A549 (cell line): ENCODE results near the gene SEPTIN10. TPM values are rescaled to one million over a fixed set of nuclear protein-coding genes. Genes with fewer than 3 reads are reported as not detected.

Source experiments
- ATAC-seq, 2 experiments: fragments of 200-7000 bp in 1 of 2; fragments of >200 bp in 1 of 2; cut with Nextera tagmentation in 1 of 2; cut with Tn5 transposase in 1 of 2; 3 replicates each; pipeline versions ENCODE4 v1.8.0 to v1.9.1; 2018 to 2020; ENCODE audit warnings: mild to moderate bottlenecking in 1 of 2, moderate library complexity in 1 of 2
- CTCF ChIA-PET: fragments of 300-600 bp; sonication (Branson Sonifier 250); formaldehyde crosslinking; extraction: SDS; loops from one replicate; lab custom pipeline; 2021; ENCODE audit warnings: antibody characterized with exemption, inconsistent platforms; lab: Yijun Ruan, JAX
- POLR2A ChIA-PET: fragments of 350-600 bp; formaldehyde crosslinking; extraction: SDS; loops from one replicate; lab custom pipeline; 2021; ENCODE audit warnings: antibody characterized with exemption, inconsistent platforms; lab: Yijun Ruan, JAX
- DNase-seq, 2 experiments: peaks; one replicate each; pipeline versions ENCODE4 v3.0.0 to v3.0.0-alpha.2; 2011 to 2016; ENCODE audit warnings: low read depth in 1 of 2, low spot score in 1 of 2
- FAIRE-seq: peaks from 2 replicates; lab custom pipeline; 2011; peaks lifted over from hg19 to GRCh38; lab: Jason Lieb, UNC
- H3K27ac ChIP-seq, 2 experiments: fragments of >200 bp; sonication (Bioruptor Twin); formaldehyde crosslinking; 3 replicates each; pipeline ENCODE4 v1.5.1; 2016 to 2017
- H3K4me1 ChIP-seq: fragments of >200 bp; sonication (Bioruptor Twin); formaldehyde crosslinking; 3 replicates; pipeline ENCODE4 v1.6.1; 2016
- H3K4me2 ChIP-seq: fragments of >200 bp; sonication (Bioruptor Twin); formaldehyde crosslinking; 3 replicates; pipeline ENCODE4 v1.6.1; 2016
- H3K4me3 ChIP-seq: fragments of >200 bp; sonication (Bioruptor Twin); formaldehyde crosslinking; 3 replicates; pipeline ENCODE4 v1.5.1; 2016
- H3K9me3 ChIP-seq: fragments of >200 bp; sonication (Bioruptor Twin); formaldehyde crosslinking; 3 replicates; pipeline ENCODE4 v1.6.1; 2016
- BHLHE40 ChIP-seq: IDR thresholded peaks from 2 replicates; pipeline ENCODE4 v1.6.1; 2012; ENCODE audit warnings: low read depth, low read length, inconsistent platforms
- CHD2 ChIP-seq: fragments of 150-350 bp; IDR thresholded peaks from 2 replicates; pipeline ENCODE4 v1.6.1; 2014; ENCODE audit warnings: low read length; ENCODE audit not compliant: partially characterized antibody
- CTCF ChIP-seq: fragments of >200 bp; sonication (Bioruptor Twin); formaldehyde crosslinking; IDR thresholded peaks from 3 replicates; pipeline ENCODE4 v1.5.1; 2016
- EHMT2 ChIP-seq: fragments of 200-600 bp; sonication (generic); IDR thresholded peaks from 2 replicates; pipeline ENCODE4 v1.6.1; 2016; ENCODE audit warnings: antibody characterized with exemption, low read depth, mild to moderate bottlenecking, moderate library complexity
- ESRRA ChIP-seq: fragments of 150-350 bp; IDR thresholded peaks from 2 replicates; pipeline ENCODE4 v1.6.1; 2014; ENCODE audit warnings: mild to moderate bottlenecking, low read length, borderline replicate concordance
- HDAC2 ChIP-seq: fragments of 200-600 bp; sonication (generic); IDR thresholded peaks from 2 replicates; pipeline ENCODE4 v1.6.1; 2016
- HES2 ChIP-seq: fragments of >200 bp; sonication (Bioruptor Twin); formaldehyde crosslinking; IDR thresholded peaks from 2 replicates; pipeline ENCODE4 v1.6.1; 2016
- HEYL ChIP-seq: fragments of 250-450 bp; sonication (Bioruptor Pico); IDR thresholded peaks from 2 replicates; pipeline ENCODE4 v1.8.0; 2021; ENCODE audit warnings: mild to moderate bottlenecking, moderate library complexity
- HOXA7 ChIP-seq: fragments of 250-450 bp; sonication (Bioruptor Pico); IDR thresholded peaks from 2 replicates; pipeline ENCODE4 v1.5.0; 2020; ENCODE audit warnings: mild to moderate bottlenecking, moderate library complexity
- HOXB5 ChIP-seq: fragments of 250-450 bp; sonication (Bioruptor Pico); IDR thresholded peaks from 2 replicates; pipeline ENCODE4 v1.5.0; 2020; ENCODE audit warnings: mild to moderate bottlenecking, moderate library complexity
- JUN ChIP-seq, 2 experiments: fragments of >200 bp; sonication (Bioruptor Twin); formaldehyde crosslinking; IDR thresholded peaks; 2 replicates in 1 of 2; 3 replicates in 1 of 2; pipeline ENCODE4 v1.6.1; 2016 to 2017
- JUNB ChIP-seq: fragments of >200 bp; sonication (Bioruptor Twin); formaldehyde crosslinking; IDR thresholded peaks from 2 replicates; pipeline ENCODE4 v1.6.1; 2016
- KDM1A ChIP-seq: fragments of 200-600 bp; sonication (generic); IDR thresholded peaks from 2 replicates; pipeline ENCODE4 v1.6.1; 2016; ENCODE audit warnings: low read depth, mild to moderate bottlenecking
- MAZ ChIP-seq: fragments of 150-350 bp; IDR thresholded peaks from 2 replicates; pipeline ENCODE4 v1.6.1; 2014; ENCODE audit warnings: antibody characterized with exemption, low read depth, low read length, borderline replicate concordance
- NPAS2 ChIP-seq: fragments of 250-450 bp; sonication (Bioruptor Pico); IDR thresholded peaks from 2 replicates; pipeline ENCODE4 v1.8.0; 2022; ENCODE audit warnings: mild to moderate bottlenecking, moderate library complexity, borderline replicate concordance
- NR3C1 ChIP-seq: fragments of >200 bp; sonication (Bioruptor Twin); formaldehyde crosslinking; IDR thresholded peaks from 3 replicates; pipeline ENCODE4 v1.6.1; 2017
- POLR2A ChIP-seq: IDR thresholded peaks from 2 replicates; pipeline ENCODE4 v1.6.1; 2012; ENCODE audit warnings: mild to moderate bottlenecking, low read length
- POLR2AphosphoS2 ChIP-seq: conservative IDR thresholded peaks from 2 replicates; pipeline ENCODE4 v1.6.1; 2012; ENCODE audit warnings: low read length, improper control_type of control experiment, inconsistent platforms
- RAD21 ChIP-seq, 2 experiments: fragments of >200 bp in 1 of 2; sonication (Bioruptor Twin) in 1 of 2; formaldehyde crosslinking in 1 of 2; IDR thresholded peaks in 1 of 2; conservative IDR thresholded peaks in 1 of 2; 2 replicates in 1 of 2; 3 replicates in 1 of 2; pipeline ENCODE4 v1.6.1; 2012 to 2018; ENCODE audit warnings: inconsistent platforms in 1 of 2
- RARB ChIP-seq: fragments of 250-450 bp; sonication (Bioruptor Pico); IDR thresholded peaks from 2 replicates; pipeline ENCODE4 v1.8.0; 2021; ENCODE audit warnings: mild to moderate bottlenecking, moderate library complexity
- REST ChIP-seq: fragments of 200-600 bp; sonication (generic); IDR thresholded peaks from 2 replicates; pipeline ENCODE4 v1.6.1; 2016; ENCODE audit warnings: antibody characterized with exemption, mild to moderate bottlenecking, moderate library complexity
- RFX5 ChIP-seq: fragments of 450-650 bp; IDR thresholded peaks from 2 replicates; pipeline ENCODE4 v1.7.1; 2014; ENCODE audit warnings: antibody characterized with exemption, mild to moderate bottlenecking, moderate library complexity
- SMC3 ChIP-seq: fragments of >200 bp; sonication (Bioruptor Twin); formaldehyde crosslinking; IDR thresholded peaks from 3 replicates; pipeline ENCODE4 v1.6.1; 2018; ENCODE audit warnings: inconsistent platforms
- SREBF2 ChIP-seq: fragments of 450-650 bp; IDR thresholded peaks from 2 replicates; pipeline ENCODE4 v1.6.1; 2014; ENCODE audit warnings: mild to moderate bottlenecking, moderate library complexity
- TFCP2L1 ChIP-seq: fragments of 250-450 bp; sonication (Bioruptor Pico); IDR thresholded peaks from 2 replicates; pipeline ENCODE4 v1.5.0; 2021; ENCODE audit warnings: mild to moderate bottlenecking
- TP53 ChIP-seq: fragments of 250-450 bp; sonication (Bioruptor Pico); IDR thresholded peaks from 2 replicates; pipeline ENCODE4 v1.5.0; 2021; ENCODE audit warnings: mild to moderate bottlenecking, moderate library complexity
- ZFP36 ChIP-seq: fragments of 450-650 bp; IDR thresholded peaks from 2 replicates; pipeline ENCODE4 v1.6.1; 2014; ENCODE audit warnings: borderline replicate concordance; ENCODE audit not compliant: partially characterized antibody
- ZNF302 ChIP-seq: fragments of 250-450 bp; sonication (Bioruptor Pico); IDR thresholded peaks from 2 replicates; pipeline ENCODE4 v1.9.0; 2021; ENCODE audit warnings: inconsistent platforms, mild to moderate bottlenecking, moderate library complexity
- ZSCAN20 ChIP-seq: fragments of 250-450 bp; sonication (Bioruptor Pico); IDR thresholded peaks from 2 replicates; pipeline ENCODE4 v1.8.0; 2022; ENCODE audit warnings: mild to moderate bottlenecking, moderate library complexity
- WGBS: methylation state at CpG from one replicate; pipeline ENCODE4 v1.1.6; 2017; ENCODE audit errors: missing lambda C conversion rate; 5-methylcytosine and 5-hydroxymethylcytosine counted together
- polyA minus RNA-seq: library from RNA; depleted of rRNA, polyadenylated mRNA; stranded (reverse); fragments of >200 nt; gene quantifications from 2 replicates; pipeline ENCODE4 v1.2.3, GENCODE V29; 2011; rRNA and poly(A)+ RNA removed
- polyA plus RNA-seq, 4 experiments: library from polyadenylated mRNA; depleted of rRNA in 3 of 4; stranded (reverse); fragments of >200 nt; fragmentation: RNase III in 1 of 4; extraction: RNeasy Plus Mini Kit Qiagen cat#74134 plus additional on column Dnase treatment in 1 of 4; gene quantifications; 2 replicates in 3 of 4; 3 replicates in 1 of 4; pipeline ENCODE4 v1.2.3, GENCODE V29; 2011 to 2017
- TF ChIP-seq, protein P1 (sequence below): IDR thresholded peaks from 2 replicates; pipeline ENCODE4 v1.6.1; 2012; ENCODE audit warnings: low read depth, borderline replicate concordance
- TF ChIP-seq, protein P2 (sequence below): fragments of >200 bp; sonication (Bioruptor Twin); formaldehyde crosslinking; IDR thresholded peaks from 3 replicates; pipeline ENCODE4 v1.6.1; 2016
- TF ChIP-seq, protein P3 (sequence below): IDR thresholded peaks from 2 replicates; pipeline ENCODE4 v1.6.1; 2012

The SEPTIN10 gene
- polyA plus RNA-seq (2011; rRNA removed): 76.9 and 87.6 TPM in 2 replicates
- 23.1 and 28.0 TPM in 2 replicates for polyA plus RNA-seq (2012; cell fraction: cytosol; rRNA removed)
- polyA plus RNA-seq (2012; cell fraction: nucleus; rRNA removed): 10.3 and 12.1 TPM in 2 replicates
- 84.8 to 95.0 TPM (median 93.1 TPM) in 3 replicates for polyA plus RNA-seq (2017; fragmentation: RNase III; extraction: RNeasy Plus Mini Kit Qiagen cat#74134 plus additional on column Dnase treatment)
- 46.9 and 49.9 TPM in 2 replicates for polyA minus RNA-seq

GRCh38 chr2:109613922-109614714 lies at the start of gene SEPTIN10, which contains the start of gene SOWAHC:
SEPTIN10 (minus strand) TSS chr2:109613966; CDS start chr2:109613827, 139 bp downstream.
SOWAHC (plus strand) TSS chr2:109614364; CDS start chr2:109614490, 126 bp downstream.
- H3K27ac ChIP-seq: peak within 1 kb of the TSS; percentile 92 to 99
- ChIA-PET POLR2A (interaction anchor here (0.6 to 1.6 kb wide), 14 partner anchors 9 to 510 kb away, joined by 3 to 8 read pairs (median 4); no protein-coding TSS in a partner anchor), CTCF (interaction anchor here (0.5 to 4.9 kb wide), 6 partner anchors 16 to 122 kb away, joined by 3 to 37 read pairs (median 4); no protein-coding TSS in a partner anchor)
- WGBS: no CpG with 5 or more reads among the region's 104 CpGs
- H3K9me3 ChIP-seq: no peaks in the 10 kb centered on the region
- peaks cover 47% of the 10 kb centered on the region; the same call in 2 of the 3 replicates for H3K4me1 ChIP-seq
- H3K4me2 ChIP-seq: peak within 1 kb of the TSS; percentile 81
- FAIRE-seq: no peak
- DNase-seq: peak; percentile 63 to 99
- peak; percentile 90 to 95 for ATAC-seq
- peak within 1 kb of the TSS; percentile 69 for H3K4me3 ChIP-seq
- no peak for TF ChIP-seq NPAS2
- TF ChIP-seq MAZ: no peak
- no peak for TF ChIP-seq EHMT2
- no peak for TF ChIP-seq HDAC2
- TF ChIP-seq ESRRA: no peak
- no peak for TF ChIP-seq NR3C1
- TF ChIP-seq HES2: no peak
- no peak for TF ChIP-seq RARB (CRISPR knock-in tag)
- no peak for TF ChIP-seq TFCP2L1
- TF ChIP-seq, protein P1, sequence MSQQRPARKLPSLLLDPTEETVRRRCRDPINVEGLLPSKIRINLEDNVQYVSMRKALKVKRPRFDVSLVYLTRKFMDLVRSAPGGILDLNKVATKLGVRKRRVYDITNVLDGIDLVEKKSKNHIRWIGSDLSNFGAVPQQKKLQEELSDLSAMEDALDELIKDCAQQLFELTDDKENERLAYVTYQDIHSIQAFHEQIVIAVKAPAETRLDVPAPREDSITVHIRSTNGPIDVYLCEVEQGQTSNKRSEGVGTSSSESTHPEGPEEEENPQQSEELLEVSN: peak; percentile 80
- no peak for TF ChIP-seq ZFP36
- TF ChIP-seq CTCF: no peak
- peak in 1 of 2 experiments; percentile 82; a peak in 2 of 5 replicates for TF ChIP-seq JUN (IDR thresholded peaks at IDR 0.05)
- TF ChIP-seq HOXA7: no peak
- peak; percentile 89 for TF ChIP-seq POLR2A
- TF ChIP-seq REST: peak; percentile 89
- 0 out of 5 replicates have a peak, but pooled peaks of 1 of the 2 experiments have one; percentile 18 for TF ChIP-seq RAD21 (conservative IDR thresholded peaks at IDR 0.05 in 1 of 2, IDR thresholded peaks at IDR 0.05 in 1 of 2)
- no peak for TF ChIP-seq BHLHE40
- TF ChIP-seq POLR2AphosphoS2: no peak
- no peak for TF ChIP-seq HEYL (CRISPR knock-in tag)
- TF ChIP-seq HOXB5 (CRISPR knock-in tag): no peak
- TF ChIP-seq JUNB: no peak
- TF ChIP-seq KDM1A: no peak
- TF ChIP-seq SREBF2: no peak
- no peak for TF ChIP-seq RFX5
- no peak for TF ChIP-seq ZSCAN20 (CRISPR knock-in tag)
- TF ChIP-seq, protein P2, sequence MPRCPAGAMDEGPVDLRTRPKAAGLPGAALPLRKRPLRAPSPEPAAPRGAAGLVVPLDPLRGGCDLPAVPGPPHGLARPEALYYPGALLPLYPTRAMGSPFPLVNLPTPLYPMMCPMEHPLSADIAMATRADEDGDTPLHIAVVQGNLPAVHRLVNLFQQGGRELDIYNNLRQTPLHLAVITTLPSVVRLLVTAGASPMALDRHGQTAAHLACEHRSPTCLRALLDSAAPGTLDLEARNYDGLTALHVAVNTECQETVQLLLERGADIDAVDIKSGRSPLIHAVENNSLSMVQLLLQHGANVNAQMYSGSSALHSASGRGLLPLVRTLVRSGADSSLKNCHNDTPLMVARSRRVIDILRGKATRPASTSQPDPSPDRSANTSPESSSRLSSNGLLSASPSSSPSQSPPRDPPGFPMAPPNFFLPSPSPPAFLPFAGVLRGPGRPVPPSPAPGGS: peak; percentile 72
- TF ChIP-seq CHD2: peak; percentile 92
- no peak for TF ChIP-seq SMC3
- TF ChIP-seq TP53 (CRISPR knock-in tag): peak; percentile 21; the same call in 1 of the 2 replicates
- TF ChIP-seq, protein P3, sequence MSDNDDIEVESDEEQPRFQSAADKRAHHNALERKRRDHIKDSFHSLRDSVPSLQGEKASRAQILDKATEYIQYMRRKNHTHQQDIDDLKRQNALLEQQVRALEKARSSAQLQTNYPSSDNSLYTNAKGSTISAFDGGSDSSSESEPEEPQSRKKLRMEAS: peak; percentile 79
- TF ChIP-seq ZNF302: no peak
